HFFc6 (cell line): ENCODE measurements around the gene SYT6. TPM values are rescaled to one million over a fixed set of nuclear protein-coding genes. Genes with fewer than 3 reads are reported as not detected.

Experiments
- DNase-seq: peaks from one replicate; pipeline ENCODE4 v3.0.0-alpha.2; 2018
- H3K27ac Mint-ChIP-seq: 2 replicates; pipeline ENCODE4 v1.8.0; 2020; ENCODE audit warnings: mild to moderate bottlenecking, mixed read lengths
- H3K27me3 Mint-ChIP-seq: 2 replicates; pipeline ENCODE4 v1.8.0; 2021; ENCODE audit warnings: mild to moderate bottlenecking, moderate library complexity, mixed read lengths; ENCODE audit not compliant: insufficient read depth
- H3K36me3 Mint-ChIP-seq: 2 replicates; pipeline ENCODE4 v1.8.0; 2021; ENCODE audit warnings: low read depth, mixed read lengths
- H3K4me1 Mint-ChIP-seq: 2 replicates; pipeline ENCODE4 v1.8.0; 2020; ENCODE audit warnings: low read depth, mixed read lengths
- H3K4me3 Mint-ChIP-seq: 2 replicates; pipeline ENCODE4 v1.8.0; 2020; ENCODE audit warnings: mild to moderate bottlenecking, moderate library complexity, mixed read lengths
- H3K9me3 Mint-ChIP-seq: 2 replicates; pipeline ENCODE4 v1.8.0; 2020; ENCODE audit warnings: mild to moderate bottlenecking, mixed read lengths
- CTCF ChIP-seq: fragments of 200-600 bp; sonication (generic); IDR thresholded peaks from 2 replicates; pipeline ENCODE4 v1.5.0; 2021; ENCODE audit warnings: antibody characterized with exemption, mild to moderate bottlenecking
- total RNA-seq, 6 experiments: library from RNA; stranded (reverse); fragmentation: NEBNext Ultra II Directional; extraction: Animal tissue kit (Norgen Biotek cat#: 25700); gene quantifications; 2 replicates in 1 of 6; 3 replicates in 5 of 6; pipeline ENCODE4 v1.2.3, GENCODE V29; 2021

The SYT6 gene
- total RNA-seq, 6 experiments from 2014 or later = not detected

GRCh38 chr1:114089502-114090138 is 64.0 kb downstream of the SYT6 start:
- no peak for TF ChIP-seq CTCF
- Mint-ChIP-seq H3K36me3 (no peaks in the 10 kb centered on the region), H3K4me1 (peaks cover 14% of the 10 kb centered on the region), H3K27me3 (peaks cover 49% of the 10 kb centered on the region), H3K9me3 (no peaks in the 10 kb centered on the region), H3K27ac (no peak overlapping the region), H3K4me3 (no peak overlapping the region)
- DNase-seq = no peak

- H3K4me3 Mint-ChIP-seq = no peak overlapping the region
- no peaks in the 10 kb centered on the region for H3K9me3 Mint-ChIP-seq
- H3K27ac Mint-ChIP-seq = no peak overlapping the region
- no peak for DNase-seq
- peaks cover 4% of the 10 kb centered on the region for H3K4me1 Mint-ChIP-seq
- no peaks in the 10 kb centered on the region for H3K36me3 Mint-ChIP-seq
- TF ChIP-seq CTCF = no peak
- H3K27me3 Mint-ChIP-seq = peaks cover 49% of the 10 kb centered on the region
These were observed 65.0 kb downstream of the SYT6 start for GRCh38 chr1:114088392-114089299.

GRCh38 chr1:114087495-114087894 is 66.2 kb downstream of the SYT6 start:
- DNase-seq = no peak
- TF ChIP-seq CTCF = no peak
- H3K4me3 Mint-ChIP-seq = no peak overlapping the region
- H3K4me1 Mint-ChIP-seq = no peaks in the 10 kb centered on the region
- H3K36me3 Mint-ChIP-seq = no peaks in the 10 kb centered on the region
- no peaks in the 10 kb centered on the region for H3K9me3 Mint-ChIP-seq
- H3K27me3 Mint-ChIP-seq = peaks cover 46% of the 10 kb centered on the region
- no peak overlapping the region for H3K27ac Mint-ChIP-seq

DNA sequence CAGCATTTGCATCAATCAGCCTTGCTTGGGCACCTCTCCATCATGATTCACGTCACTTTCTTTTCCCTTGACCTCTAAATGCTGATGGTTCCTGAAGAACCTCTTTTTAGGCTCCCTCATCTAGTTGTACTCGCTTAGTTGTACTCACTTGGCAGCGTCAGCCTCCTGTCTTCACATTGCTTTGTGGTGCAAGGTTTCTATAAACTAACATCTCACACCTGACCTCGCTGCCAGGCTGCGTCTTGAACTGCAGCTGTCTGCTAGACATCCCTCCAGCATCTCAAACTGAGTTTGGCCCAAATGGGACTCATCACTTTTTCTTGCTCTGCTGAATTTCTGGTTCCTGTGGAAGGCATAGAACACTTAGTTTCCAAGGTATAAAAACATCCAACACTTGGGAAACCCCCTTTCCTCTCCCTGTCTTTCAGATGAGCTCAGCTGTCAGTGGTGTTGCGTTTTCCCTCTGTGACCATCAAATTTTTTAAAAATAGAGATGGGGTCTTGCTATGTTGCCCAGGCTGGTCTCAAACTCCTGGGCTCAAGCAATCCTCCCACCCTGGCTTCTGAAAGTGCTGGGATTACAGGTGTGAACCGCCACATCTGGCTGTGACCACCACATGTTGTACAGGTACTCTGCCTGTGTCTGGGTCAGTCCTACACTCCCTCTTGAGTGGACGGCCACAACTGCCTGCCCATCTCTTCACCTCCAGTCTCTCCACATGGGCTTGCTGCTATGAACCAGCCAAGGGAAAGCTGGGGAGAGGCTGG is 66.9 kb downstream of the SYT6 start:
- Mint-ChIP-seq H3K9me3 (no peaks in the 10 kb centered on the region), H3K4me1 (no peaks in the 10 kb centered on the region), H3K36me3 (no peaks in the 10 kb centered on the region), H3K27ac (no peak overlapping the region), H3K27me3 (peaks cover 47% of the 10 kb centered on the region), H3K4me3 (no peak overlapping the region)
- TF ChIP-seq CTCF = no peak
- DNase-seq = no peak

DNA sequence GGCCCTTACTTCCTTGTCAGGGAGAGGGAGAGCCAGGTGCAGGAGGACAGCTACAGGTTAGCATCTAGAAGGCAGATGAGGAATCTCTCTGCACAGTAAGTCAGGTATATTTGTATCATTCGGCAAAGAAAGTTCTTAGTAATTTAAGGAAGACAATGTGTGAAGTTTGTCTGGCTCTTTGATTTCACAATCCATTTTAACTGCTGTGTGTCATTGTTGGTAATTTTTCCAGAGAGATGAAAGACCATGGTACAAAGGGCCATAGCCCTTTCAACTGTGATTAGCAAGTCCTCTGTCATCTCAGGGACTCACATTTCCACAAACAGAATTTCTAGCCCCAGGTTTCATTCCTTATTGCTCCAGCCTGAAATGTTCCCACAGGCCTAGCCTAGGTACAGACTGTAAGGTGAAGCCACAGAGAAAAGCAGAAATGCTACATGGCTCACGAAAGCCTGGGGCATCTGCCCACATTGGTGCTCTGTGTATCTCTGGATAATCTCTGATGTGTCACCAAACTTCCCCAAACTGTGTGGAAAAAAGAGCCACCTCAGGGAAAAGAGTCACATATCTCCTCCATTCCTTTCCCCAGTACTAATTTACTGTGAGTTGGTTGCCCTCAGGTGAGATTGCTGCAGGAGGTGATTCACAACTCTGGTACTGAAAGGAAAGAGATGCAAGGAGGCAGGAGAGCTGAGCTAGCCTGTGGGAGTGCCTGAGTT is 70.6 kb downstream of the SYT6 start:
- no peak for TF ChIP-seq CTCF
- DNase-seq = no peak
- no peak overlapping the region for H3K4me3 Mint-ChIP-seq
- H3K27ac Mint-ChIP-seq = no peak overlapping the region
- no peaks in the 10 kb centered on the region for H3K4me1 Mint-ChIP-seq
- no peaks in the 10 kb centered on the region for H3K9me3 Mint-ChIP-seq
- H3K27me3 Mint-ChIP-seq = peaks cover 45% of the 10 kb centered on the region
- H3K36me3 Mint-ChIP-seq = no peaks in the 10 kb centered on the region
